HG03378 (cell line): ENCODE results near the gene CASP8.
"Not testable (repeated sequence)": the region's sequence is repeated elsewhere in the genome, so short reads cannot be mapped to it uniquely, and the experiment has no call there.

Source experiments
- ATAC-seq: cut with Tn5 transposase; IDR thresholded peaks from one replicate; pipeline ENCODE4 v1.9.1; 2021; ENCODE audit warnings: mild to moderate bottlenecking, moderate library complexity; ENCODE audit not compliant: unreplicated experiment

CASP8 gene

DNA sequence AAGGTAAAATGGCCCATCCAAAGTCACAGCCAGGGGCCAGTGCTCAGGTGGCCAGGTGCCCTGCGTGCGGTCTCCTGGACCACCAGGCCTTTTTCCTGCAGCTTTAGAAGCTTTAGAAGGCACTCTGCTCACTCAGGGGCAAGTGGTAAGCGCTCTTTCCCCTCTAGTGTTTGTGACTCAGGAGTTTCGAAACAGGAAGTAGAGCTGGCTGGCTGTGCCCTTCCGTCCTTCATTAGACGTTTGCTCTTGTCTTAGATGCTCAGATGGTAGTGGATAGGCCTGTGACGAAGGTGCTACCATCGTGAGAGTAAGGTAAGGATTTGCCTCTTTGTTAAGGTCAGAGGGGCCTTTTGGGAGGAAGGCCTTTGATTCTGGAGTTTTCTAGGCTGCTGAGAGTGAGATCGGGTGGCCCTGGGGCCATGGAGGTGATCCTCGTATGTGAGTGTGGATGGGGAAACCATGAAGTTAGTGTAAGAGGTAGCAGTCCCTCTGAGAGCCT lies at the start of gene CASP8:
Gene CASP8 (plus strand): TSS at position 235 of the 499 bp plus-strand sequence. CDS start 5,951 bp downstream, outside the sequence.
- ATAC-seq = peak; percentile 24

DNA sequence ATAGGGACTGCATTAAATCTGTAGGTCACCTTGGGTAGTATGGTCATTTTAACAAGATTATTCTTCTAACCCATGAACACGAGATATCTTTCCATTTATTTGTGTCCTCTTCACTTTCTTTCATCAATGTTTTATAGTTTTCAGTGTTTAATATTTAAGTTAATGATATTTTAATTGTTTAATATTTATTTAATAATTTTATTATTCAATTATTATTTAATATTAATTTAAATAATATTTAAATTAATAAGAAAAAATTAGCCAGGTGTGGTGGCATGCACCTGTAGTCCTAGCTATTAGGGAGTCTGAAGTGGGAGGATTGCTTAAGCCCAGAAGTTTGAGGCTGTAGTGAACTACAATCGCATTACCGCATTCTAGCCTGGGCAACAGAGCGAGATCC lies 44.4 kb upstream of the CASP8 start:
- ATAC-seq = no peak

DNA sequence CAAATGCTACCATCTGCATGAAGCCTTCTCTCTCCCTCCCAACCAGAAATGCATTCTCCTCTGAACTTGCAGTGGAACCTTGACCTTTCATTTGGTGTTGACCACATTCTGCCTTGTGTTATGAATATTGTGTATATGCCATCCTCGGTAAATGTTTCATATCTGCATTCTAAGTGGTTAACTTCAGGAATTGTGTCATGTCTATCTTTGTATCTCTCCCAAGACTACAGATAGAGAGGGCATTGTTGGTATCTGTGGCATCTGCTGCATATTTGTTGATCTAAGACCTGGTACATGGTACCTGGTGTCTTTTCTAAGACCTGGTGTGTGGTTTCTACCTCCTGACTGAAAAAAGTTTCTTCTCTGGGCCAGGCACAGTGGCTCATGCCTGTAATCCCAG lies 43.4 kb upstream of the CASP8 start:
- ATAC-seq = no peak

DNA sequence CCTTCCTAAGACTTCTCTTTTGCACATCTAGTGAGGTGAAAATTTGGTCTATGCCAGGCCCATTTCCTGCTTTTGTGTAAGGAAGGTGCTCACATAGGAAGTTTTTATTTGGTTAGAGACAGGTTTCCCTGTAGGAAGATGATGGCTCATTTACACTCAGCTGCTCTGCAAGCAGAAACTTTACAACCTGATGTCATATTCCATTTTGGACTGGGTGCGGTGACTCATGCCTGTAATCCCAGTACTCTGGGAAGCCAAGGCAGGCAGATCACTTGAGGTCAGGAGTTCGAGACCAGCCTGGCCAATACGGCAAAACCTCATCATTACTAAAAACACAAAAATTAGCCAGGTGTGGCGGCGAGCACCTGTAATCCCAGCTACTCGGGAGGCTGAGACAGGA lies 41.6 kb upstream of the CASP8 start:
- no peak for ATAC-seq

DNA sequence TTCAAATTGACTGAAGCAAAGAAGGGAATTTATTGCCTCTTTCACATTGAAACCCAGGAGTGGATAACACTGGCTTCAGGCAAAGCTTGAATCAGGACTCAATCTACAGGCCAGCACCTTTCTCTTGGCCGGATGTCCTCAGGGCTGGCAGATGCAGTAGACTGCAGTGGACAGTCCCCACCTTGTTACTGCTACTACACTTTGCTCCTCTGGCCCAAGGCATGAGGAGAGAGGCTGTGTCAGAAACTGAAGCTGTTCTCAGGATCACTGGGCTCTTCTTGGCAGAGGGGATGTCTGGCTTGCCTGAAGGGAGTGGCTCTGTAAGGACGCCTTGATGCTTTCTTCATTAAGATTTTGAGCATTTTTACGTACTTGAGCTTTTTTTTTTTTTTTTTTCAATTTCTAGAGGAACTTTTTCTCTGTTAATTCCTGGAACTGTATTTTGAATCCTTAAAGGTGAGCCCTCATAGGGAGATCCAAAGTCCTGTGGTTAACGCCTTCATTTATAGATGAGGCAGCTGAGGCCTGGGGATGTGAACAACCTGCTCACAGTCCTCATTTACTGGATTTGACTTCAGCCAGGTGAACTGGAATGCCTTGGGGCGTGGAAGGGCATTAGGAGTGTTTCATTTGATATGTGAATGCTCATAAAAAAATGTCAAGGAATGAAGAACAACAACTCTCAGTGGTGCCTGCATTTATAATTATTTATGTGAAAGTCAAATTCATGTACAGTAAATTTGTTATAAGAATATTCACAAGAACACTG lies 40.8 kb upstream of the CASP8 start:
- no peak for ATAC-seq

DNA sequence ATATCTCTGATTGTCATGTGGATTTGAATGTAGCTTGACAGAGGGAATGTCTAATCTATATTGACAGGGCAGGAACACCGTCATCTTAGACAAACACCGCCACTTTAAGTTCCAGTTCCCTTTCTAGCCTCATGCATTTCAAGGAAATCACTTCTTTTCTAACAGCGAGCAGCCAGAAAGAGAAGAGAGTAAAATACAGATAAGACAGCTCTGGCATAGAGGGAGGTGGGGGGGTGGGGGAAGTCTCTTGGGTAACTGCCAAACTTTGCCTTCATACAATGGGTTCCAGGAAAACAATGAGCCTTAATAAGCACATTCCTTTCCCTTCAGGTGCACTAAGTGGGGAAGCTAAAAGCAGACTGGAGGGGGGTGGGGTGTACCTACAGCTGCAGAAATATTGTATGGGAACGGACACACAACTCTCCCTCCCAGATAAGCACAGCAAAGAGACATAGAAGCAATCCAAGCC lies 40.2 kb upstream of the CASP8 start:
- no peak for ATAC-seq

DNA sequence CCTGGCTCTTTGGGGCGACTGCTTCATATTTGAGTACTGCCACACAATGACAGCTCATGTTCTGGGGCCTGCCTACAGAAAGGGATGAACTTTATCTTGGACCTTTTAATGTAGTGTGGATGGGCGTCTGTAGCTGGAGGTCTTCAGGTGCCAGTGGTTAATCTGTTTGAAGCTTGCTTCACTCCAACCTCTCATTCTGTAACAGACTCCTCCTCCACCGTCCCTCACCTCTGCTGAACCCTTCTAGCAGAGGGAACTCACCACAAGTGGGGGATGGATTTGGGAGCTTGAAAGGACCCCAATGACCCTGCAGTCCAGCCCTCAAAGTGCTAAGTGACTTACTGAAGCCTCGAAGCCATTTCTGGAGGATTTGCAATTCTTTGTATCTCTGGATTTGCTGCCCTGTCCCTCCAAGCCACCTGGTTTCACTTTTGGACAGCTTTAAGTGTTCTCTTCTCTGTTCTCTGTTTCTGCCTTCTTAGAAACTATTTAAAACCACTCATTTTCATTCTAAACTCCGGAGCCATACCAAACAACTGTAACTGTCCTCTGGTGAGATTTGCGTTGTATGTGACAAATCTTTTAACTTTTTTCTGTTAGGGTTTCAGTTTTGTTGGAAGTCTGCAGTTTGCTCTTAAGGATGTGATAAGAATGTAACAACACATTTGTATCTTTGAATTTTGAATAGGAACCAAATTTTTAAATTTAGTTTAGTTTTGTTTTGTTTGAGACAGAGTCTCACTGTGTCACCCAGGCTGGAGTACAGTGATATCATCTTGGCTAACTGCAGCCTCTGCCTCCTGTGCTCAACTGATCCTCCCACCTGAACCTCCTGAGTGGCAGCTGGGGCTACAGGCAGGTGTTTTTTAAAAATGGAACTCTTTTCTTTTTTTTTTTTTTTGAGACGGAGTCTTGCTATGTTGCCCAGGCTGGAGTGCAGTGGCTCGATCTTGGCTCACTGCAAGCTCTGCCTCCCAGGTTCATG lies 37.0 kb upstream of the CASP8 start:
- ATAC-seq = peak; percentile 85

DNA sequence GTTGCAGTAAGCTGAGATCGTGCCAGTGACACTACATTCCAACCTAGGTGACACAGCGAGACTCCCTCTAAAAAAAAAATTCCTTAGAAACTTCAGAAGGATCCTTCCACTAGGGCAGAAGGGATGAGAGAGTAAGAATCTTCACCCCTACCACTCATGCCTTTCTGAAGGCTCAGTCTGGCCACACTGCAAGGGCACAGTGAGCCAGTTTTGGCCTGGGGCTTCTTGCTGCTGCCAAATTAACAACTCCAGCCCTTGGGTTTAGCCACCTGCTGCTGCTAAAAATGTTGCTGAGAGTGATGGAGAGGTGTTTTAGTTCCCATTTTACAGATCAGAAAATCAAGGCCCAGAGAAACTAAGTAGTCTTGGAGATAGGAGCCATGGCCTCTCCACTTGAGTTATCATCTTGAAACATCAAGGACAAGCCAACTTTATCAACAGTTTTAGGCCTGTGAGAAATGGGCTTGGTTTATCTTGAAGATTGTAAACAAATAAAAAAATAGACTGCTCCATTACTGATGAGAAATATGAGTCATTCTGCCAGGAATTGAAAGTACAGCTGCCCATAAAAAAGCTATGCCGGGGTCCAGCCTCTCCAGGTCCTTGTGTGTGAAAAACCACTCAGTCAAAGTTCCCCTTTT lies 31.9 kb upstream of the CASP8 start:
- ATAC-seq = no peak

DNA sequence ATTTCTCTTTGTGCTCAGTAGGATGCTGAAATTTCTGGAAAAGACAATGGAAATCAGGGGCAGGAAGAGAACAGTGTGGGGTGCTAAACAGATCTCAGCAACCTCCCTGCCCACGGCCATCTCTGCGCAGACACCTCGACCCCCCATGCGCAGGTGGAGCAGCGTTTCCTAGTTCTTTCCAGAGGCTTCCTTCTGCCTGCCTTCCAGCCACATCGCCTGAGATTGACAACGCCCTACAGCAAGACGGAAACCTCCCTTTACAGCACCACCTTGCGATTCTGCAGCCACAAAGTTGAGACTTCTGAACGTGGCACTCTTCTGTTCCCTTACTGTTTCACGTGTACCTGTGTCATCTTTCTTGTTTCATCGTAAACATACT lies 31.4 kb upstream of the CASP8 start:
- ATAC-seq = no peak

DNA sequence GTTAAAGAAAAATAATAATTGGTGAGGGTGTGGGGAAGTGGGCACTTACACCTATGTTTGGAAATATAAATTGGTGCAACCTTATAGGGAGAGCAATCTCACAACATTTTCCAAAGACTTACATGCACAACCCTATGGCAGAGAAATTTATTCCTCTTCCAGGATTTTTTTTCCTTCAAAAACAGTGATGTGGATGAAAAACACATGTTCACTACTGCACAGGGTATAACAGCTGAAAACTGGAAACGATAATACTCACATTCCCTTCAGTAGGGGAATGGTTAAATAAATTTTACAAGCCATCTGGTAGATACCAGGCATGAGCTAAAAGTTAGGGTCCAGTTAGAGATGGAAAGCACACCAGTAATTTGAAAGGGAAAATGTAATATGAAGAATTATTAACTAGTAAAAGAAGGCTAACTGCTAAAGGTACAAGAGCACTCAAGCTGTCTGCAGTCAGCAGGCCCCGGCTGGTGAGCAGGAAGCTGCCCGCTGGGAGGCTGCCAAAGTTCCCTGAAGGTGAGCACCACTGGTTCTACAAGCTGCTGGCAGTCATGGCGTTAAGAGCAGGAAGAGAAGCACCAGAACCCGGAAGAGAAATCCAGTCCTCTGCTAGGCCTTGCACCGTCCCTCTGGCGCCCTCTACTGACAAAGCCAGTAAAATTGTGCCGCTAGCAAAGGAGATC lies 28.4 kb upstream of the CASP8 start:
- peak; percentile 51 for ATAC-seq

DNA sequence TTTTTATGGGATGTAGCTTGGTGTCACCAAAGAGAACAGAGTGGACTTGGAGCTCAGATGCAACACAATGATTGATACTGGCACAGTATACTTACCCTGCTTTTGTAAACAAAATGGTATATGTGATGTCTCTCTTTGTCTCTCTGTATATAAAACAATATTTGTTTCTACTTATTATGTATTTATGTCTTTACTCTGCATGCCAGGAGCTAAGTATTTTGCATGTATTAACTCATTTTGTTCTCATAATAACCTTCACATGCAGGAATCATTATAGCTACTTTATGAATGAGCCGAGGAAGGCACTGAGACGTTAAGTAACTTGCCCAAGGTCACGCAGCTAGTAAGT lies 27.9 kb upstream of the CASP8 start:
- no peak for ATAC-seq

DNA sequence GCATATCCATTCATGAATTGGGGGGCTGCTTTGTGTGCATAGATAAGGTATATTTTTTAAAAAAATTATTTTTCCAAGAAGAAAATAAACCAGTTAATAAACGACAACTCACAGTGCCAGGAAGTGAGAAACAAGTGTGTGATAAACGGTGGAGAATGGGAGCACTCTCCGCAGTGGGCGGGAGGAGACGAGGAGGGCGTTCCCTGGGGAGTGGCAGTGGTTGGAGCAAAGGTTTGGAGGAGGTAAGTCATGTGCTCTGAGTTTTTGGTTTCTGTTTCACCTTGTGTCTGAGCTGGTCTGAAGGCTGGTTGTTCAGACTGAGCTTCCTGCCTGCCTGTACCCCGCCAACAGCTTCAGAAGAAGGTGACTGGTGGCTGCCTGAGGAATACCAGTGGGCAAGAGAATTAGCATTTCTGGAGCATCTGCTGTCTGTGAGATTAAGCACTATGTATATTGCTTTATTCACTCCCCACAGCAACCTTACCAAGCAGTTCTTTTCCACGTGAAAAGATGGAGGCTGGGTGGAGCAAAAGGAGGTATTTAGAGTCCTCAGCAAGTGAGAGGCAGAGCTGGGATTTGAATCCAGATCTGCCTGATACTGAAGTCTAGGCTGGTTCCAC lies 27.0 kb upstream of the CASP8 start:
- peak; percentile 90 for ATAC-seq

DNA sequence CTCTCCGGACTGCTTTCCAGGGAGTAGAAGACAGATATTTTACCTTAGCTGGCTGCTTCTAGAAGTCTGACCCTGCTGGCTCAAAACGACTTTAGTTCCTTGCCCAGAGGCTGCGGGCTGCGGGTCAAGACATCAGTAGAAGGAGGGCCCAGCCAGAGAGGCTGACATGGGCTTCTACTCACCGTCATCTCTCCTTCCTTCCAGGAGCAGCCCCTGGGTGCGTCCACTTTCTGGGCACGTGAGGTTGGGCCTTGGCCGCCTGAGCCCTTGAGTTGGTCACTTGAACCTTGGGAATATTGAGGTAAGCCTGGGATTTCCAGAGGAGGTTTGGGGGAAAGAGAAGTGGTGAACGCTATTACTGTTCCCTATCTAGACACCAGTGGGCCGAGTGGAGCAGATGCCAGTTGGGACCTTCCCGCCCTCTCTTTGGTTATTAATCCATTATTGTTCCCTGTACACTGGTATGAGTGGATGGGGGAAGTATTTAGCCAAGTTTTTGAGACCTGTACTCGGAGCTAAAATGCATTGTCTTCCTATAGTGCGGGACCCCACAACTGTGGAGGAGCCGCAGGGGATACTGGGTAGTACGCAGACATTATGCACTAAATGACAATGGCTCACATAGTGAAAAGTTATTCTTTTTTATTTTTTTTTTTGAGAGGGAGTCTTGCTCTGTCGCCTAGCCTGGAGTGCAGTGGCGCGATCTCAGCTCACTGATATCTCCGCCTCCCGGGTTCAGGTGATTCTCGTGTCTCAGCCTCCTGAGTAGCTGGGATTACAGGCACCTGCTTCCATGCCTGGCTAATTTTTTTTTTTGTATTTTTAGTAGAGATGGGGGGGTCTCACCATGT lies 26.3 kb upstream of the CASP8 start:
- ATAC-seq = no peak

DNA sequence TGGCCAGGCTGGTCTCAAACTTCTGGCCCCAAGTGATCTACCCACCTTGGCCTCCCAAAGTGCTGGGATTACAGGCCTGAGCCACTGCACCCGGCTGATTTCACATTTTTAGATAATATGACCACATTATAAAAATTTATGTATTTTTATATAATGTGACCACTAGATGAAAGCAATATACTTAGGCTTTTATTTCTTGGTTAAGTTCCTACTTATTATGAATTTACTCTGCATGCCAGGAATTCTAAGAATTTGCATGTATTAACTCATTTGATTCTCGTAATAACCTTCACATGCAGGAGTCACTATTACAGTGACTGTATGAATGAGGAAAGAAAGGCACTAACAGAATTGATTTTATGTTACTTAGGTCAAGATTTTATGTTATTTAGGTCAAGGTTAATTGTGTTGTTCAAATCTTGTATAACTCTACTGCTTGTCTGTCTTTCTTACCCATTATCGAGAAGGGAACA lies 25.6 kb upstream of the CASP8 start:
- ATAC-seq = no peak

DNA sequence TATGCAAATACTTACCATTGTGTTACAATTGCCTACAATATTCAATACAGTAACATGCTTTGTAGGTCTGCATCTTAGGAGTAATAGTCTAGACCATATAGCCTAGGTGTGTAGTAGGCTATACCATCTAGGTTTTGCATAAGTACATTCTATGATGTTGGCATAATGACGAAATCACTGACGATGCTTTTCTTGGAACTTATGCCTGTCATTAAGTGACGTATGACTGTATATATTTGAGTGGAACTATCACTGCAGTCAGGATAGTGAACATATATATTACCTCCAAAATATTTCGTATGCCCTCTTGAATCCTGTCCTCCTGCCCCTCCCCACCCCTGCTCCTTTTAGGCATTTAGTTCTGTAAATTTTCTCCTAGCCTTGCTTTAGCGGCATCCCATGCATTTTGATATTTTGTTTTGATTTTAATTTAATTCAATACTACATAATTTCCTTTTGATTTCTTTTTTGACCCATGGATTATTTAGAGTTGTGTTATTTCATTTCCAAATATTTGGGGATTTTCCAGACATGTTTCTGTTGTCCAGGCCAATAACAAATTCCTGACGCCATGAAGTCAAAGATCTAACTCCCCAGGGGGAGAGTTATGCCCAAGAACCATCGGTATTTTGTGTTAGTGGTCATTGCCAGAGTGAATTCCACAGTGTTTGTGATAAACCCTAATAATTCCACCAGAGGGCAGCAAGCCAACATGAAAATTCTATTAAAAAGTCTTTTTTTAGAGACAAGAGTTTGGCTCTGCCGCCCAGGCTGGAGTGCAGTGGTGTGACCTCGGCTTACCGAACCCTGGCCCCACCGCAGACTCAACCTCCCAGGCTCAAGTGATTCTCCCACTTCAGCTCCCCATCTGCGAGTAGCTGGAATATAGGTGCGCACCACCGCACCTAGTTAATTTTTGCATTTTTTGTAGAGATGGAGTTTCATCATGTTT lies 24.2 kb upstream of the CASP8 start:
- ATAC-seq = no peak

DNA sequence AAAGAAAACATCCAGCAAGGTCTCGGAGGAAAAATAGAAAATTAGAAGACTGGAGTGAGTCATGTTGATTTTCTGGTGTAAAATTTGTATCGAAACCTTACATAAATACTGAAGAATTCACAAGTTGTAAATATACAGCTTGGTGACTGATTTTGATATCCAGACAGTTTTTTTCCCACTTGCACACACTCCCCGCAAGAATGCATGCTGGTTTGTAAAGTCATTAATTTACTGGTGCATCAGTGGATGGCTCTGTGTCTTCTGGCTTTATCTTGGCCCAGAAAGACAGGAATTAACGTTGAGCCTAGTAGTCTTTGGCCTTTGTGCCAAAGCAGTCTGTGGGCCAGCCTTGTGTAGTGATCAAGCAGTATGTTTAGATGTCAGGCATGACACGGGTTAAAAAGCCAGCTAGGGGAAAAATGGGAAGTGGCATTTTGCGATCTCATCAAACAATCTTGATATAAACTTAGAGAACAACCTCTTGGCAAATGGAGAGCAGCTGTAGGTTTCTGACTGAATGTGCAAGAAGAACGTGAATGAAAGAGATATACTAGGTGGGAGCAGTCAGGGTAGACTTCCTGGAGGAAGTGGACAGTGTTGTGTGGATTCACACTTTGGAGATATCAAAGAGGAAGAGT lies 22.7 kb upstream of the CASP8 start:
- no peak for ATAC-seq

DNA sequence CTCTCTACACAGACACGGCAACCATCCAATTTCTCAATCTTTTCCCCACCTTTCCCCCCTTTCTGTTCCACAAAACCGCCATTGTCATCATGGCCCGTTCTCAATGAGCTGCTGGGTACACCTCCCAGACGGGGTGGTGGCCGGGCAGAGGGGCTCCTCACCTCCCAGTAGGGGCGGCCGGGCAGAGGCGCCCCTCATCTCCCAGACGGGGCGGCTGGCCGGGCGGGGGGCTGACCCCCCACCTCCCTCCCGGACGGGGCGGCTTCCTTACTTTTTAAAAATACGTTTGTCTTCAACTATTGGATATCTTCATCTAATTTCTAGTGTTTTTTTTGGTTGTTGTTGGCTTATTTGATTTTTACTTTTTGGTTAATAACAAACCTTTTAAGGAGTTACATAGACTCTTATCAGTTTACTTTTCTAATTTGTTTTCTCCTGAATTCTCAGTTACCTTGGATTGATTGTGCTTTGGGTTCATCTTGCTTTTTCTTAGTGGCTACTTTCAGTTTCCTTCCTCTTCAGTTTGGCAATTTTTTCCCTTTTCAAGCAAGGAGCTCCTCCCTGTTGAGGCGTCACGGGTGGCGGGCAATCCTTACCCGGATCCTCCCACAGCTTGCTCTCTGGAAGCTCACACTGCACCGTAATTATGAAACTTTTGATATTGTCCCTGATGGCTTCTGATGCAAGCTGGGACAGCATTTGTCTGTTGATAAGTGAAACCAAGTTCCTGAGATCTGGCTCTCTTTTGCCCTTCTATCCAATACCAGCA lies 21.0 kb upstream of the CASP8 start:
- ATAC-seq = not testable (repeated sequence)
